IPS-NIHi7 (cell line): Measurements from ENCODE around the gene RTKN2.
"Not testable (repeated sequence)": the region's sequence is repeated elsewhere in the genome, so short reads cannot be mapped to it uniquely, and the experiment has no call there.

Experiments used
- DNase-seq: peaks from one replicate; pipeline ENCODE4 v3.0.0; 2012; ENCODE audit warnings: mixed read lengths; ENCODE audit errors: extremely low spot score

The RTKN2 gene

DNA sequence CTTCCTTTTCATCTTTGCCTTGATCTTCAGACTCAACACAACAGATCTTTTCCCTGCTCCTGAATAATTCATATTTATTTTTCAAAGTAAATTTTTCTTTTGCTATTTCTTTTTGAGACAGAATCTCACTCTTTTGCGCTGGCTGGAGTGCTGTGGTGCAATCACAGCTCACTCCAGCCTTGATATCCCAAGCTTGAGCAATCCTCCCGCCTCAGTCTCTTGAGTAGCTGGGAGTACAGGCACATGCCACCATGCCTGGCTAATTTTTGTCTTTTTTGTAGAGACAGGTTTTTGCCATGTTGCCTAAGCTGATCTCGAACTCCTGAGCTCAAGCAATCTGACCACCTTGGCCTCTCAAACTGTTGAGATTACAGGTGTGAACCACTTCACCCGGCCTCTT is 9.2 kb downstream of the RTKN2 start:
- no peak for DNase-seq

DNA sequence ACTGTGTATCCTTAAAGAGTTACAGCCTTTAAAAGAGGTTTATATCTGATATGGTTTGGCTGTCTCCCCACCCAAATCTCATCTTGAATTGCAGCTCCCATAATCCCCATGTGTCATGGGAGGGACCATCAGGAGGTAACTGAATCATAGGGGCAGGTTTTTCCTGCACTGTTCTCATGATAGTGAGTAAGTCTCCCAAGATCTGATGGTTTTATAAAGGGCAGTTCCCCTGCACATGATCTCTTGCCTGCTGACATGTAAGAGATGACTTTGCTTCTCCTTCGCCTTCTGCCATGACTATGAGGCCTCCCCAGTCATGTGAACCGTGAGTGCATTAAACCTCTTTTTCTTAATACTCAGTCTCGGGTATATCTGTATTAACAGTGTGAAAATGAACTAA is 9.7 kb downstream of the RTKN2 start:
- no peak for DNase-seq

DNA sequence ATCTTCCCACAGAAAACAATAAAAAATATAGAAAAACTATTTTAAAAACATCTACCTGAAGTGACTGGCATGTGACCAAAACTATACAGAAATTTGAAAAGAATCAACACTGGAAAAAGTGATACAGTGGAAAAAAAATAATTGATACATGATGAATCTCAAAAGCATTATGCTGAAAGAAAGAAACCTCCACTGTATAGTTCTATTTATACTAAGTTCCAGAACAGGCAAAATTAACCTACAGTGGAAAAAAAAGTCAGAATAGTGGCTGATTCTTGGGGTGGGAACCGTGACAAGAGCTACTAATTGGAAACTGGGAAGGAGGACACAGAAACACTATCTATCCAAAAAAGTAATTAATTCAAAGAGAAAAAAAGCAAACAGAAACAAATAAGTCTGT is 14.9 kb downstream of the RTKN2 start:
- no peak for DNase-seq

DNA sequence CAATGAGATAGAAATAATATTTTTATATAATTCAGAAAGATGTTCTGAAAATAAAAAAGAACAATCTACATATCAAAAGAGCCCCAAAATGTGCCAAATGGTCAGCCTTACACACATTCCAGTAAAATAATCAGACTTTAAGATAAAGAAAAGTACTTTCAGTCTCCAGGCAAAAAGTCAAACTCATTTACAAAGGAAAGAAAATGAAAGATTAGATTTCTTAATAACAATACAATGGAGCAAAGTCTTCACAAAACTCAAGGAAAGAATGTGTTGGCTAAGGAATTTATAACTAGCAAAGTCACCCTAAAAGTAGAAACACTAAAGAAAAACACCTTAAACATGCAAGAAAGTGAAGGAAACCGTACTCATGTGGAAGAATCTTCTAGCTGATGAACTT is 16.6 kb downstream of the RTKN2 start:
- no peak for DNase-seq

DNA sequence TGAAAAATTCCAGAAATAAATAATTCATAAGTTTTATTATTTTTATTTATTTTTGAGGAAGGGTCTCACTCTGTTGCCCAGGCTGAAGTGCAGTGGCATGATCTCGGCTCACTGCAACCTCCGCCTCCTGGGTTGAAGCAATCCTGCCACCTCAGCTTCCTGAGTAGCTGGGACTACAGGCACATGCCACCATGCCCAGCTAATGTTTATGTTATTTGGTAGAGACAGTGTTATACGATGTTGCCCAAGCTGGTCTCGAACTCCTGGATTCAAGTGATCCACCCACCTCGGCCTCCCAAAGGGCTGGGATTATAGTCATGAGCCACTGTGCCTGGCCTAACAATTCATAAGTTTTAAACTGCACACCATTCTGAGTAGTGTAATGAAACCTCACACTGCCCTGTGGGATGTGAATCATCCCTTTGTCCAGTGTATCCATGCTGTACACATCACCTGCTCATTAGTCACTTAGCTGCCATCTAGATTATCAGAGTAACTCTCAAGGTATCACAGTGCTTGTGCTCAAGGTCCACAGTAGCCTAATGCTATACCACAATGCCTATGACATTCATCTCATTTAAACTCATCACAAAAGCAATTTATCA is 17.9 kb downstream of the RTKN2 start:
- no peak for DNase-seq

DNA sequence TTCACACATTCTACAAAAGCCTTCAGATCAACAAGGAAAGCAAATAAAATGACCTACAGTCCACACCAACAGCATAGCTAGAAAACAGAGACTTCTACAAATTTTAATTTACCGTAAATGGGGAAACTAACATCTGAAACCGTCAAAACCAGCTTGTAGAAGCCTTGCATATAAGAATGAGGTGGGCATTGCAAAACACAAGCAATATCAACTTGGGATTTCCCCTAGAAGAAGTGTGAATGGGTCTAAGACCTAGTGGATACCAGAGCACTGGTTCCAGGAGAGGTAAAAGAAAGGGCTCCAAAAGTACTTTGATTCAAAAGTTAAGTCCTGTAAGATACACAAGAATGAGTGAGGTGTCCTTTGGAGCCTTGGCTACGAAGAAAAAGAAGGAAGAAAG is 18.7 kb downstream of the RTKN2 start:
- no peak for DNase-seq

DNA sequence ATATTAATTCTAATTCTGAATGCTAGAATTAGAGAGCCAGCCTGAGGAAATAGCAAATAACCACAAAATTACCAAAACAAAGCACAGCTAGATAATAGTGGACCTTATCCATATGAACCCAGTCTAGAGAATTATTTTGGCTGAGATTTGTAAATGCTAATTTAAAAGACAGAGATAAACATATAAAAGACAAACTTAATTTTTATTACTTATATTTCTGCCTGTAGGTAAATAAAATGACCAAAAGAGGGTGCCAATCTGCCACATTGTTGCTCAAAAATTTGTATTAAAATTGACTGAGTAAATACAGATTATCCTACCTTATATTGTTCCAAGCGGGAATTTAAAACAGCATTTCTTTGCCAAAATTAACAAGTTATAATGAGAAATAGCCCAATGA is 20.2 kb downstream of the RTKN2 start:
- DNase-seq: no peak

DNA sequence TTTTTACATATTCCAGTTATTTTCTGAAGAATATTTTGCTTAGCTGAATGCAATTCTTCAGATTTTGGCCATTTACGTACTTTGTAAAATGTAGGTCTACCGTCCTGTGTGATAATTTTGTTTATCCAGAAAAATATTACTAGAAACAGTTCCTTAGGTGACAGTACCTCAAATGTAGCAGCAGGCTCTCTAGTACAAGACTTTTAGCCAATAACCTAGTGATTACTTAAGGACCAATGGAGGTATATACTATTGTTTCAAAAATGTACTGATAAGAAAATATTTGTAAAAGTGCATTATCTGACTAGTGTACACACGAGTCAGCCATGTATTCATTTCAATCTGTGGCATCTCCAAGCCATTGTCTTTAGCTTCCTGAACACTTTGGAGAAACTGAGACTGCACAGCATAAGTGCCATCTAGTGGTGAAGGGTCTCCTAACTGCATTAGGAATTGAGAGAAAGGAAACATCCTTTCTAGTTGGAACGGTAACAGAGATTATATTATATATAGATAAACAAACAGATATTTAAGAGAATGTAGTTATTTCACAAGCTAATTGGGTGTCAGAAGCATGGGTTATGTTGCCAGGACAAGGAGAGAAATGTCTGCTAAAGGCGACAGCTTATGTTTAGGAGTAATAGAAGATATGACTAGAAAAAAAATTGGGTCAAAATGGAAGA is 23.7 kb downstream of the RTKN2 start:
- peak; percentile 21 for DNase-seq

DNA sequence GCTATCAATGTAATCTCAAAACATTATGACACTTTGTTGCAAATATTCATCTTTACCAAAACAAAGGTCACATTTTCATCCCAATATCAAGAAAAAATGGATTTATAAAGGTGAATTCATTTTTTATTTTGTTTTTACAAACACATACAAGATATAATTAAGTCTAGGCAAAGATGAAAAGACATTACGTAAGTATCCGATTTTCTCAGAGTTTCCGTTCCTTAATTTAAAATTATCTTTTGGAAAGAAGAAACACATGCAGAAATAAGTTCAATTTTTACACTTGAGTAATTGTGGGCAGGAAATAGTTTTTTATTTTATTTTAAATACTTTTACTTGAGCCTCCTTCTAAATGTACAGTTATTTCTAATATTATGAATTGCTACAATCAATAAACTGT is 24.6 kb downstream of the RTKN2 start:
- no peak for DNase-seq

DNA sequence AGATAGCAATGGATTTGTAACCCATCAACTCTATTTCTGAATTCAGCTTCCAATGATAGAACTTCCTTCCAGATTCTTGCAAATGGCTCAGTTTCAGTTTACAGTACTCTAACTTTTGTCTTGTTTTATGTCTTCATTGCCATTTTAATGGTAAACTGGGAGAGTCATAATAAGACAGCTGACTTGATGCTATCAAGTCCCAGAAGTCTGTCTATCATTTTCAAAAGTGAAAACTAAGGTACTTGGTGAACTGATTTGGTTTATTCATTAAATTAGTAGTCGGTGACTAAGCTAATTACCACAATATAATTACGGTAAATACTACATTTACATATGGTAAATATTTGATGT is 25.0 kb downstream of the RTKN2 start:
- no peak for DNase-seq

DNA sequence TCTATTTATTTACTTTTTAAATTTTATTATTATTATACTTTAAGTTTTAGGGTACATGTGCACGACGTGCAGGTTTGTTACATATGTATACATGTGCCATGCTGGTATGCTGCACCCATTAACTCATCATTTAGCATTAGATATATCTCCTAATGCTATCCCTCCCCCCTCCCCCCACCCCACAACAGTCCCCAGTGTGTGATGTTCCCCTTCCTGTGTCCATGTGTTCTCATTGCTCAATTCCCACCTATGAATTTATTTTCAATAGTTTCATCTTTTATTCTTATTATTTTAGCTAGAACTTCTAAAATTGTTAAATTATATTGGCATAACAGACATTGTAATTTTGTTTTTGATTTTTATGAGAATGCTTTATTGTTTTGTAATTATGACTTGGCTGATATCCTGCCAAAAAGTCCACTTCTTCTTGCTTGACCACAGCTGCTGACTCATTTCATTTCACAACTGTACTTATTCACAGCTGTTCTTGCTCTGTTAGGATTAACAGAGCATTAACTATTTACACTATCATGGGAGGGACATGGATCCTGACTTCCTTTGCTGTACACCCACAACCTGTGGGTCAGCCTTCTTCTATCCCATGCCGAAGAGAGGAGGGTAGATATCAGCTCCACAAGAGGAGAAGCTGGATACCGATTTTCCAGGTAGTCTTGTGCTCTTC is 25.5 kb downstream of the RTKN2 start:
- DNase-seq: not testable (repeated sequence)

DNA sequence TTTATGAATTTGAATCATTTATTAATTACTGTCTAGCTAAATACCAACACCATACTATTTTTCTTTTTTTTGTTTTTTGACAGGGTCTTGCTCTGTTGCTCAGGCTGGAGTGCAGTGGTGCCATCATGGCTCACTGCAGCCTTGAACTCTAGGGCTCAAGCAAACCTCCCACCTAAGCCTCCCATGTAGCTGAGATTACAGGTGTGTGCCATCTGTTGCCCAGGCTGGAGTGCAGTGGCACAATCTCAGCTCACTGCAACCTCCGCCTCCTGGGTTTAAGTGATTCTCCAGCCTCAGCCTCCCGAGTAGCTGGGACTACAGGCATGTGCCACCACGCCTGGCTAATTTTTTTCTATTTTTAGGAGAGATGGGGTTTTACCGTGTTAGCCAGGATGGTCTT is 27.1 kb downstream of the RTKN2 start:
- DNase-seq: not testable (repeated sequence)

DNA sequence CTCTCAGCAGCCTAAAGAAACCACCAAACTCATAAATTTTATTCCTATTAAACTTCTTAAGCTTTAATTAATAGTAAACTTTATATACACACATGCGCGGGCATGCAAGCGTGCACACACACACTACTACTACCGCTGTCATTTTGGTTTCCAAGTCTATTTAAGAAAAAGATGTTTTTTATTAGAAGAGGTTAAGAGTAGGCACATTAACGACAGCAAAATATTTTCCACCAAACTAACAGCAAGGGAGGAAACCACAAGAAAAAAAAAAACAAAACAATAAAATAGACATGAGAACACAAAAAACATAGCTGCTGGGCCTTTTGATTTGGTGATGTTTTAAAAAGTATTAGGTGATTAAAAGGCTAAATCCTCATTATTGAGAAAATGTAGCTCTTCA is 28.6 kb downstream of the RTKN2 start:
- DNase-seq: no peak

DNA sequence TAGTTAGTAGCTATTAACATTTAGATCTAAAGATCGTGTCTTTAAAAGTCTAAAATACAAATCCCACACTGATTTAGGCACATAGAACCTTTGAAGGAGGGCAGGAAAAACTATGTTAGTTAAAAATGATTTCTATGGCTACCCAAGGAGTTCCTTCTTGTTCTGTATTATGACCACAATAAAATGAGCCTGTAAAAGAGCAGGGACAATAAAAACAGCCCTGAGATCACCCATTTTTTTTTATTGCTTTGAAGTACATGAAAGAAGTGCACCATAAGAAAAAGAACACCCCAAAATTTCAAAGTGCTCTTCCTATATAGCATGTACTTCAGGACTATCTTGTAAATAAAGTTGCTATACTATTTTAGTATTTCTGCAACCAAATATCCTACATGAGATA is 29.8 kb downstream of the RTKN2 start:
- no peak for DNase-seq

DNA sequence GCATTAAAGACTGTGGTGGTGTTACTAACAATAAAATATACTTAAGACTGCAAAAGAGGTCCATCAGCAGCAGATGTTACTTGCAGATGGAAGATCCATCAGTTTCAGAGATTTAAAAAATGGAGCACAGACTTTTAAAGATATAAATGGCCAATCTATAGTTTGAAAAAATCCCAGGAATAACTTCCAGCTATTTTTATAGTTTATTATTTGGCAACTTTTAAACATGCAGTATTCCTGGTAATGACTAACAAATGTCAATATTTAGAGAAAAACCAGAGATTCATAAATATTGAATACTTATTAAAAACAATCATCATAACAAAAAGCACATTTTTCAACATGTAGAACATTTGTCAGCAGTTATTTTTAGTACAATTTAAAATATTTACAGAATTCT is 30.7 kb downstream of the RTKN2 start:
- DNase-seq: no peak

DNA sequence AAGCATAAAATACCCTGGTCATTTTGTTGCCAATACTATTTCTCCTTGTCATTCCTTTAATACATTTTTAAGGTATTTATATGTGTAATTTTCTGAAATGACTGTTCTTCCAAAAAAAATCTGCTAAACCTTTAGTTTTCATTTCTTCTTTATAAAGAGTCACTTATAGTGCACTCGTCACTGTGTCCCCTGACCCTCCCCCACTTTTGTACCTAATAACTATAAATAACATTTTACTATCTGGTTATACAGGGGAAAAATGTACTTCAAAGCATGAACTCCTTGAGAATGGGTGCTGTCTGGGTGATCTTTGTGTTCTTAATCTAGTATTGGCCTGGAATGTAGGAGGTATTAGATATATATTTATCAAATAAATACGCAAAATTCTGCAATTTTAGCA is 31.1 kb downstream of the RTKN2 start:
- no peak for DNase-seq

DNA sequence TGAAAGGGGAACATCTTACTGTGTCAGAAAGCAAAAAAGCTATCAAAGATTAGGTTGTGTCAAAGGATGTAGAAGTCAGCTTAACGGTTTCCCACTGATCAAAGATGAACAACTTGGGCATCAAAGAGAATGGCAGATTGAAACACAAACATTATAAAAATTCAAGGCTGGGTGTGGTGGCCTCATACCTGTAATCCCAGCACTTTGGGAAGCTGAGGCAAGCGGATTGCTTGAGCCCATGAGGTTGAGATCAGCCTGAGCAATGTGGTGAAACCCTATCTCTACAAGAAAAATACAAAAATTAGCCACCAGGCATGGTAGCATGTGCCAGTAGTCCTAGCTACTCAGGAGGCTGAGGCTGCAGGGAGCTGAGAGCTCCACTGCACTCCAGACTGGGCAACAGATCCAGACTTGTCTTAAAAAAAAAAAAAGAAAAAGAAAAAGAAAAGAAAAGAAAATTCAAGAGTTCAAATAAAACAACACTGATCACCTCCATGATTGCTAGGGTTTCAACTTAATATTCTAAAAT is 34.5 kb downstream of the RTKN2 start:
- DNase-seq: no peak

DNA sequence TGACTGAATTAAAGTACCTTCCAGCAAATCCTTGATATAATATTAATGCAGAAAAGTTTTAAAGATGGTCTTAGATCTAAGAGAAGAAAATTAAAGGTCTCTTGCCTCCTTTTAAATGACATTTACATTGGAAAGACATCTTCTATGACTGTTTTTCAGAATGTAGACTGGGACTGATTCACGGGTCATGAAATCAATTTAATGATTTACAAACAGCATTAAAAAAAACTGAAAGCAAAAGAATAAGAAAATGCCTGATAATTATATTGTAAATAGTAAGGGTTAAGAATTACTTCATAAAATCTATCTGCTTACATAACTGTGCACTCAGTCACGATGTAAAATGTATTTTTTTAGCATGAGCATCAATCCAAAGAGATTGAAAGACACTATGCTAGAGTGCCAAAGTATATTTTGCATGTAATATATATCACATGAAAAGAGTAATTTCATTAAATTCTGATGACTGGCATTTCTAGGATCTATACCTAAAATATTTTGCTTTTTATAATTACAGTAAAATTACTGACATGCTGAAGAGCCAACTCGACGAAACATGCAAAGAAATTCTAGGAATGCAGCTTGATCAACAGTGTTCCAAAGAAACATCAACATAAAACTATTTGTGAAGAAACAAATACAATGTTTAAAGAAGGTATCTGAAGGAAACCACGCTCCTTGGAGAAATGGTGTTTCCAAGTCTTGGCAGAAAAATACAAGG is 35.1 kb downstream of the RTKN2 start:
- DNase-seq: no peak

DNA sequence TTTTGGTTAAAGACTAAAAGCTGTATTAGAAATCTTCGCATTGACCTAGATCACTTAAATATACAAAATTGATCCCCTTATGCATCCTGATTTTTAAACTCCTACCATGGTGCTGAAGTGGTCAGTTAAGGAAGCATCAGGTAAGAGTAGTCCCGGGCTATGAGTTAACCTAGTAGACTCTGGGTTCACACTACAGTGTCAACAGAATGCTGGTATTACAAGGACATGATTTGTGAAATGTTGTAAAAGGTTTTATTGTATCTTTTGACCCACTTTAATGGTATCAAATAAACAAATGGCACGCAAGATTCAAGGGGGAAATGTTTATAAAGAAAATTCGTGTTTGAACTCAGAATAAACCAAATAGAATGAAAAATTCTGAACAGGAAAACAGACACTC is 36.8 kb downstream of the RTKN2 start:
- no peak for DNase-seq

DNA sequence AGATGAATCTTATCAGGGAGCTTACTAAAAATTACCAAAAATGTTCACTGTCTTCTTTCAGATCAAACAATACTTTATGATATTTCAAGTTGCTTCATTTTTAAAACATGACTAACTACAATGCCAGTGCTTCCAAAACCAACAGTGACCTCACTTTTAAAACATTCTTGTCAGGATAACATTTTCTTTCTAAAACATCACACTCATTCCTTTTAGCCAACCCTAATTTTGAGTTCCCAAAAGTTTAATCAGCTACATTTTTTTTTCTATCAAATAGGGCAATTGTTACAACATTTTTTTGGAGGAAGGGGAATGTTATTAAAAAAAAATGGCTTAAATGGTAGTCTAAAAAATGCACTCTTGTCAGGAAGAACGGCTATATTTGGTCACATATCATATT is 37.3 kb downstream of the RTKN2 start:
- DNase-seq: no peak

DNA sequence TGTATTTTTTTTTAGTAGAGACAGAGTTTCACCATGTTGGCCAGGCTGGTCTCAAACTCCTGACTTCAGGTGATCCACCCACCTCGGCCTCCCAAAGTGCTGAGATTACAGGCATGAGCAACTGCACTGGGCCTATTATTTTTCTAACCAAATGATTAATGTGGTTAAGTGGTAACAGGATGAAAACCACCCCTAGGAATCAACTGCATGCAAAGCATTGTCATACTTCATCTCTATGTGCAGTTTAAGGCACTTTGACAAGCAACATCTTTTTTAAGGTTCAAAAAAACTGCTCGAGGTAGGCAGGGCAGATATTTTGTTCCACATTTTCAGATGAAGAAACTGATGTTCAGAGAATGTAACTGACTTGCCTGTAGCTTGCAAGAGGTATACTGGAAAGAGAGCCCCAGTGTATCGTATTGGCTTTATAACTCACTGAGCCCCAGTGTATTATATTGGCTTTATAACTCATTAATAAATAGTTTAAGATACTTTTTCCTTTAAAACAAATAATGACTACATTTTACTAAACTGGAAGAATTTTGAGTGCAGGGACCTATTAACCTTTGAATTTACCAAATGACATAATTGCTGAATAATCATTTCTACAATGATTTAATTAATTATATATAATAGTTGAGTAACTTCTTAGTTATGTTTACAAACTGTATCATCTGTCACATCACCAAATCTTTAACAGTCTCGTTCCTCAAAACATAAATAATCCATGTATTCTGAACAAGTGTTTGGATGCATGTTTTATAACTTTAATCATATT is 38.1 kb downstream of the RTKN2 start:
- DNase-seq: no peak

DNA sequence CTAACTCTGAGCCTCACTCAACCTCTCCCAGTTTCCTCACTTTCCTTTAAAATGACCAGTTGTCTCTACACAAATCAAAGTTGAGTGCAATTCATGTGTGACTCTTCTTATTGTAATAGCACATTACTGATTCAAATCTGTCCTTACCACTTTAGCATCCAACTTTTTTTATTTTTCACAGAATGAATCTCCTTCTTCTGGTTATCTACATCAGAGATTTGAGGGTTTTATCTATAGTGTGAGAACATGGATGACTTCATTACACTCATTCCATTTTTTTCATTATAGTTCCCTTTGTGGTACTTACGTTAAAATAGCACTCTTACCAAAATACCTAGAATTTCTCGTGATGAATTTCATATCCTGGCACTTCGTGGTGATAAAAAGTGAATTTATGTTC is 43.3 kb downstream of the RTKN2 start:
- DNase-seq: no peak
